ENCODE measurements around the gene ABLIM1. TPM values are rescaled to one million over a fixed set of nuclear protein-coding genes. Genes with fewer than 3 reads are reported as not detected.

The ABLIM1 gene
- total RNA-seq, 1 donor from 2014 or later: 30.2 TPM

DNA sequence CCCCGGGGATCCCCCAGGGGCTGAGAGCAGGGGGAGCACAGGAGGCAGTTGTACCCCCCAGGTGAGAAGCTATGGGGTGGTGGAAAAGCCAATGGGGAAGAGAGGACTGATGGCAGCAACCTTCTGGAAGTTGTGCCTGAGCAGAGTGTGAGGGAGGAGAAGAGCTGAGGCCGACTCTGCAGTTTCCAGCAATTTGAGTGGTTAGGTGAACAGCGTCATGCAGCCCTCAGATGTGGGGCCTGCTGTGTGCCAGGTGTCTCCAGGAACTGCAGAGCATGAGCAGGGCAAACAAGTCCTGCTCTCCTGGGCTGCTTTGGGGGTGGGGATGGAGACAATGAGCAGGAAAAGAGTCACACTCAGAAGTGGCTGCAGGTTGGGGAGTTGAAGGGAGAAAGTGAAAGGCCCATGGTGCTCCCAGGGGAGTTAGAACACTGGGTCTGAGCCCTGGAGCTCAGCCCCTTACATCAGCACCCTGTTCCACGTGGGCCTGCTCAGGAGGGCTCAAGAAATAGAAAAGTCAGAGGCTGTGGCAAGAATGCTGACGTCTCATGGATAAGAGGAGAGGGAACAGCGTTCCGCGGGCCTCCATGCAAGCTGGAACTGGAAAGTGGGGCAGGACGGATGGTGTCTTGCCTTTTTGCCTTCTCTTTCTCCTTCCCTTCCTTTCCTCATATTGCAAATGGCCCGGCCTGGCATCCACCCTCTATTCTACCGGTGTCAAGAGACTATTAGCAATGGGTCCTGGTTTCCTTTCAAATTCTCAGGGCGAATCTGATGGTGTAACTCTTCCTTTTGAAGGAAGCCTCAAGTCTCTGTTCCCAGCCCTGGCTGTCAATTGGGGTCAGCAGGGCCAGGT lies 249.7 kb downstream of the ABLIM1 start:
- no peak for TF ChIP-seq CTCF (conservative IDR thresholded peaks at IDR 0.05; ENCODE audit: low read depth, low read length)
- DNase-seq (ENCODE audit: low read depth): no peak
- H3K4me3 ChIP-seq (ENCODE audit: low read depth, low read length): no peak overlapping the region

DNA sequence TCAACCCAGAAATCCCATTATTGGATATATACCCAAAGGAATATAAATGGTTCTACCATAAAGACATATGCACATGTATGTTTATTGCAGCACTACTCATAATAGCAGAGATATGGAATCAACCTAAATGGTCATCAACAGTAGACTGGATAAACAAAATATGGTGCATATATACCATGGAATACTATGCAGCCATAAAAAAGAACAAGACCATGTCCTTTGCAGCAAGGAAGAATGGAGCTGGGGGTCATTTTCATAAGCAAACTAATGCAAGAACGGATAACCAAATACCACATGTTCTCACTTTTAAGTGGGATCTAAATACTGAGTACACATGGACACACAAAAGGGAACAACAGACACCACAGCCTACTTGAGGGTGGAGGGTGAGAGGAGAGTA lies 251.6 kb downstream of the ABLIM1 start:
- no peak for DNase-seq (ENCODE audit: low read depth)
- no peak overlapping the region for H3K4me3 ChIP-seq (ENCODE audit: low read depth, low read length)
- TF ChIP-seq CTCF (conservative IDR thresholded peaks at IDR 0.05; ENCODE audit: low read depth, low read length): no peak

DNA sequence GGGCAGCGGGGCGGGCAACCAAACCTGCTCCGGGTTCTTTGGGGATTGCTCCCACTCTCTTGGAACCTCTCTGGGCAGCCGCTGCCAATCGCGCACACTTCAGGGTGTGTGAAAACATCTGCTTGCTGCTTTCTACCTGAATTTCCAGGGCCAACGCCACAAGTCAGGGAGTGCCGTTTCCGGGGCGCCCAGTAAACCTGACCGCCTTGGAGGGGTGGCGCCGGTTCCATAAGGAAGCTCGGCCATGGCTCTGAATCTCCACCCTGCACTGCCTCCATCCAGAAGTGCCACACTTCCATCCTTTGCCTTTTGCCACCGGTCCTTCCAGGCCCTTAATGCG lies 253.1 kb downstream of the ABLIM1 start:
- peak overlapping the region; percentile 56 for H3K4me3 ChIP-seq (ENCODE audit: low read depth, low read length)
- no peak for TF ChIP-seq CTCF (conservative IDR thresholded peaks at IDR 0.05; ENCODE audit: low read depth, low read length)
- no peak for DNase-seq (ENCODE audit: low read depth)

- no peak for DNase-seq (ENCODE audit: low read depth)
- H3K4me3 ChIP-seq (ENCODE audit: low read depth, low read length): peak within 1 kb of the TSS; percentile 56
- TF ChIP-seq CTCF (conservative IDR thresholded peaks at IDR 0.05; ENCODE audit: low read depth, low read length): no peak
These were observed 253.7 kb downstream of the ABLIM1 start, which contains the start of gene AFAP1L2 for GRCh38 chr10:114404171-114405010. TSS of gene AFAP1L2 (minus strand) at chr10:114404502. CDS start at chr10:114404455, 47 bp downstream.

DNA sequence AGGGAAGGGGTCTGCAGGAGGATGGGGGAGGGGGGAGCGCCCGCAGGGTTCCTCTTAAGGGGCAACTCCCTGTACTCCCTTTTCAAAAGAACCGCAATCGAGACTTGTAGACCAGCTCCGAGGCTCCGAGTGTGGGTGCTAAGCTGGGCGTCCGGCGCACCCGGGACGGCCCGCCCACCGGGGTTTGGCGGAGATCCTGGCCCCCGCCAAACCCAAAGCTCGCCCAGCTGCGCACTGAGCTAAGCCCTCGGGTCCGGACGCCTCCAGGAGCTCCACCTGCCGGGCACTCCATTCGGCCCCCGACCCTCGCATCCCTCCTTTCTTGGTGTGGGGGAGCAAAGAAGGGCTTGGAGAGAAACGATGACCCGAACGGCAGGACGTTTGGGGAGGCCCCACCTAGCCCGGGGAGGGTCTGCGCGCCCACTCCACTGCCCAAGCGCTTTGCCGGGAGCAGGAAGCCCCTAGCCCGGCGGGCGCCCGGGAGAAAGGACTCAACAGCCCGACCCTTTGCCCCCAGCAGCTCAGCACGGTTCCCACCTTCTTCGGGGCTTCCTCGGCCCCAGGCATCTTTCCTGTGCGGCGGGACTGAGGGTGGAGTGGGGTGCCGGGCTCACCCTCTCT lies 254.4 kb downstream of the ABLIM1 start:
- DNase-seq (ENCODE audit: low read depth): no peak
- H3K4me3 ChIP-seq (ENCODE audit: low read depth, low read length): peak overlapping the region; percentile 56
- peak; percentile 51 for TF ChIP-seq CTCF (conservative IDR thresholded peaks at IDR 0.05; ENCODE audit: low read depth, low read length)

DNA sequence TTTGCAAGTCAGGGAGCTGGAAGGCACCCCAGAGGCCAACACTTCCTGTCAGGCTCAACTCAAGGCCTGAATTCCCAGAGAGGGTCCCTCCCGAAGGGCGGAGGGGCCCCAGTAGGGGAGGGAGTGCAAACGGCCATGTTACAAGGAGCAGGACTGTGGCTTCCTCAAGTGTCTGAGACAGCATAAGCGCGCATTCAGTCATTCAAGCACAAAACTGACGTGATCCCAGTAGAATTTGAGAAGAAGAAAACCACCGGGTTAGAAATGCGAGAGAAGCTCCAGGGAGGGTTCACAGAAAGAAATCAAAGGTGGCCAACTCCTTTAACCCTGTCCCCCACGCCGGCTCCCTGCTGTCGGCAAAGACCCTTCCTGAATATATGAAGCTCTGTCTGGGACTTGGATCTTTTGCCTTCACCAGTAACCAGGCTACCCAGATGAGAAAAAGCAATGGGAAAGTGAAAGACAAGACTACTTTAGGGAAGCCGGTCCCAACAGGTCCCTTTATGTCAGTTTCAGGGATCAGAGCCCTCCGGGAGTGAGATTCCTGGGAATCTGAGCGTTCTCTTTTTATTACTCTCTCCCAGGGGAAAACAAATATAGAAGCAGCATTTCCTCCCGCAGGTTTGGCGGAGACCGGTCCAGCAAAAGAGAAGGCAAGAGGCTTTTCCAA lies 255.1 kb downstream of the ABLIM1 start:
- TF ChIP-seq CTCF (conservative IDR thresholded peaks at IDR 0.05; ENCODE audit: low read depth, low read length): no peak
- H3K4me3 ChIP-seq (ENCODE audit: low read depth, low read length): peak overlapping the region; percentile 56
- no peak for DNase-seq (ENCODE audit: low read depth)
